Measurements from ENCODE around the gene NT5DC1.

DNA sequence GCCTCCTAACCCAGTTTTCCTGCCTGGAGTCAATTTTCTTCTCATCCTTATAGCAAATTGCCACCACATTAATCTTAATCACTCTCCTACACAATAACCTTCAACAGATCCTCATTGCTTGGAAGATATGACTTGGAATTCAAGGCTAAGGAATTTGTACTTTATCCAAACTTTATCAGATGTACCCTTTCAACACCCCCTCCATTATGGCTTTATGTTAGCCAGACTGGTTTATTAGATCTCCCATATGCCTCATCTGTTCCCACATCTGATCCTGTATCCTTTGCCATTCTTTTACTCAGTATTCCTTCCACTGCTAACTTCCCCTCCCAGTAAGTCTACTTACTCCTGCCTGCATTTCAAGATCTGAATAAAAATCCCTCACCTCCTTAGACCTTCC is 36.0 kb upstream of the NT5DC1 start:
- TF ChIP-seq, protein P1, sequence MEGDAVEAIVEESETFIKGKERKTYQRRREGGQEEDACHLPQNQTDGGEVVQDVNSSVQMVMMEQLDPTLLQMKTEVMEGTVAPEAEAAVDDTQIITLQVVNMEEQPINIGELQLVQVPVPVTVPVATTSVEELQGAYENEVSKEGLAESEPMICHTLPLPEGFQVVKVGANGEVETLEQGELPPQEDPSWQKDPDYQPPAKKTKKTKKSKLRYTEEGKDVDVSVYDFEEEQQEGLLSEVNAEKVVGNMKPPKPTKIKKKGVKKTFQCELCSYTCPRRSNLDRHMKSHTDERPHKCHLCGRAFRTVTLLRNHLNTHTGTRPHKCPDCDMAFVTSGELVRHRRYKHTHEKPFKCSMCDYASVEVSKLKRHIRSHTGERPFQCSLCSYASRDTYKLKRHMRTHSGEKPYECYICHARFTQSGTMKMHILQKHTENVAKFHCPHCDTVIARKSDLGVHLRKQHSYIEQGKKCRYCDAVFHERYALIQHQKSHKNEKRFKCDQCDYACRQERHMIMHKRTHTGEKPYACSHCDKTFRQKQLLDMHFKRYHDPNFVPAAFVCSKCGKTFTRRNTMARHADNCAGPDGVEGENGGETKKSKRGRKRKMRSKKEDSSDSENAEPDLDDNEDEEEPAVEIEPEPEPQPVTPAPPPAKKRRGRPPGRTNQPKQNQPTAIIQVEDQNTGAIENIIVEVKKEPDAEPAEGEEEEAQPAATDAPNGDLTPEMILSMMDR (IDR thresholded peaks at IDR 0.05), result no peak
- TF ChIP-seq POLR2A (IDR thresholded peaks at IDR 0.05), result no peak

All from body of pancreas (tissue), 4 donors.